Keratinocyte (primary cell): ENCODE results near the gene TMEM184A. TPM values are rescaled to one million over a fixed set of nuclear protein-coding genes. Genes with fewer than 3 reads are reported as not detected.

Experiments used
- DNase-seq: peaks from one replicate; pipeline ENCODE4 v3.0.0-alpha.2; 2011; ENCODE audit warnings: low read depth, missing footprints, low spot score
- FAIRE-seq: peaks from 2 replicates; lab custom pipeline; 2011; peaks lifted over from hg19 to GRCh38; lab: Jason Lieb, UNC
- H2AFZ ChIP-seq: 2 replicates; pipeline ENCODE4 v1.6.0; 2012; ENCODE audit warnings: low read length, control low read depth, inconsistent platforms; ENCODE audit not compliant: control insufficient read depth
- H3K27ac ChIP-seq: 2 replicates; pipeline ENCODE4 v1.5.1; 2011; ENCODE audit warnings: low read length; ENCODE audit not compliant: control insufficient read depth, insufficient read depth
- H3K27me3 ChIP-seq: 3 replicates; pipeline ENCODE4 v1.6.0; 2011; ENCODE audit warnings: low read length; ENCODE audit not compliant: control insufficient read depth, insufficient read depth; ENCODE audit errors: extremely low read depth
- H3K36me3 ChIP-seq, 2 experiments: 2 replicates in 1 of 2; 3 replicates in 1 of 2; pipeline ENCODE4 v1.5.1; 2011; ENCODE audit warnings: low read length in 2 of 2, mild to moderate bottlenecking in 1 of 2; ENCODE audit not compliant: control insufficient read depth in 2 of 2, insufficient read depth in 2 of 2; ENCODE audit errors: extremely low read depth in 1 of 2
- H3K4me1 ChIP-seq: 3 replicates; pipeline ENCODE4 v1.5.1; 2011; ENCODE audit warnings: low read length; ENCODE audit not compliant: control insufficient read depth, insufficient read depth; ENCODE audit errors: extremely low read depth
- H3K4me2 ChIP-seq: 3 replicates; pipeline ENCODE4 v1.6.0; 2011; ENCODE audit warnings: low read depth, low read length; ENCODE audit not compliant: control insufficient read depth, insufficient read depth; ENCODE audit errors: extremely low read depth
- H3K4me3 ChIP-seq, 3 experiments: fragments of 200-600 bp in 1 of 3; sonication (generic) in 1 of 3; 2 replicates in 2 of 3; 3 replicates in 1 of 3; pipeline ENCODE4 v1.5.1; 2011 to 2016; ENCODE audit warnings: low read length in 3 of 3, mild to moderate bottlenecking in 3 of 3, control low read depth in 2 of 3, inconsistent platforms in 1 of 3, low read depth in 1 of 3, mixed read lengths in 1 of 3, mixed run types in 1 of 3, moderate library complexity in 1 of 3; ENCODE audit not compliant: control insufficient read depth in 2 of 3, insufficient read depth in 2 of 3; ENCODE audit errors: extremely low read depth in 1 of 3
- H3K79me2 ChIP-seq: 2 replicates; pipeline ENCODE4 v1.6.0; 2012; ENCODE audit warnings: low read length; ENCODE audit not compliant: control insufficient read depth, insufficient read depth
- H3K9ac ChIP-seq: 3 replicates; pipeline ENCODE4 v1.6.0; 2011; ENCODE audit warnings: low read length; ENCODE audit not compliant: control insufficient read depth, insufficient read depth; ENCODE audit errors: extremely low read depth
- H3K9me1 ChIP-seq: 3 replicates; pipeline ENCODE4 v1.6.0; 2011; ENCODE audit warnings: low read length; ENCODE audit not compliant: control insufficient read depth, insufficient read depth; ENCODE audit errors: extremely low read depth
- H3K9me3 ChIP-seq: 2 replicates; pipeline ENCODE4 v1.5.1; 2012; ENCODE audit warnings: low read depth, low read length; ENCODE audit not compliant: control insufficient read depth
- H4K20me1 ChIP-seq: 3 replicates; pipeline ENCODE4 v1.6.0; 2011; ENCODE audit warnings: low read length; ENCODE audit not compliant: control insufficient read depth, insufficient read depth; ENCODE audit errors: extremely low read depth
- EZH2 ChIP-seq: IDR thresholded peaks from one replicate; pipeline ENCODE4 v1.6.1; 2012; ENCODE audit warnings: inconsistent platforms, mild to moderate bottlenecking, low read length, moderate library complexity
- dilution Hi-C: fragments of 300-500 bp; cut with MboI; formaldehyde crosslinking; loops from one replicate; pipeline ENCODE4 v1.7.0; 2020; ENCODE audit warnings: low sequenced_read_pairs; ENCODE audit not compliant: extremely low pct_ligation_motif_present
- polyA plus RNA-seq, 5 experiments: library from polyadenylated mRNA; depleted of rRNA in 3 of 5; stranded (reverse) in 3 of 5; stranded (forward) in 1 of 5; unstranded in 1 of 5; fragments of >200 nt; gene quantifications; 1 replicate in 1 of 5; 2 replicates in 3 of 5; 3 replicates in 1 of 5; pipeline versions ENCODE4 v1.2.1 to v1.2.3, GENCODE V29; 2011 to 2012; ENCODE audit warnings: missing spikeins in 2 of 5, low read depth in 1 of 5, low replicate concordance in 1 of 5
- TF ChIP-seq, protein P1 (sequence below), 3 experiments: IDR thresholded peaks in 1 of 3; conservative IDR thresholded peaks in 1 of 3; optimal IDR thresholded peaks in 1 of 3; 2 replicates in 2 of 3; 3 replicates in 1 of 3; pipeline versions ENCODE3 to v1.5.1; 2011; ENCODE audit warnings: low read length in 3 of 3, mild to moderate bottlenecking in 3 of 3, moderate library complexity in 2 of 3, control low read depth in 1 of 3, inconsistent platforms in 1 of 3; ENCODE audit not compliant: insufficient read depth in 2 of 3; ENCODE audit errors: extremely low read depth in 1 of 3

The TMEM184A gene
- polyA plus RNA-seq, 1 donor (not counting 4 experiments of a cell fraction or from before 2014, with no cell fraction given), result 2.9 TPM

DNA sequence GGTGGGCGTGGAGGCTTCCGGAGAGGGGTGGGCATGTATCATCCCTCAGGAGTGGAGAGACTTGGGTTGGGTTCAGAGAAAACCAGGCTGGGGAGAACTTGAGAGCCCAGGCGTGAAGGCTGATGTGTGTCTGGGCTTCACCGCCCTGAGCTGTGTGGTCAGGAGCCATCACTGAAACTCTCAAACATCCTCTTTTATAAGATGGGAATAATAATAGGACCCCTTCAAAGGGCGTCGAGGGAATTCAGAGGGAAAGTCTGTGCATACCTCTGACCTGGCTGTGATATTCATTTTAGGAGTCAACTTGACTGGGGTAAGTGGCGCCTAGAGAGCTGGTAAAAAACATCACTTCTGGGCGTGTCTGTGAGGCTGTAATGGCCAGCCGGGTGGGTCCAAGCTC lies 34.9 kb upstream of the TMEM184A start:
- Histone ChIP-seq H3K9ac (no peak overlapping the region), H3K4me3 (no peak overlapping the region), H3K36me3 (no peaks in the 10 kb centered on the region), H2AFZ (no peak overlapping the region), H4K20me1 (peaks cover 3% of the 10 kb centered on the region), H3K4me1 (peaks cover 3% of the 10 kb centered on the region), H3K27me3 (peaks cover 60% of the 10 kb centered on the region), H3K9me3 (peaks cover 5% of the 10 kb centered on the region), H3K27ac (no peak overlapping the region), H3K4me2 (no peak overlapping the region), H3K9me1 (no peaks in the 10 kb centered on the region), H3K79me2 (no peaks in the 10 kb centered on the region)
- DNase-seq, result no peak
- TF ChIP-seq, protein P1, sequence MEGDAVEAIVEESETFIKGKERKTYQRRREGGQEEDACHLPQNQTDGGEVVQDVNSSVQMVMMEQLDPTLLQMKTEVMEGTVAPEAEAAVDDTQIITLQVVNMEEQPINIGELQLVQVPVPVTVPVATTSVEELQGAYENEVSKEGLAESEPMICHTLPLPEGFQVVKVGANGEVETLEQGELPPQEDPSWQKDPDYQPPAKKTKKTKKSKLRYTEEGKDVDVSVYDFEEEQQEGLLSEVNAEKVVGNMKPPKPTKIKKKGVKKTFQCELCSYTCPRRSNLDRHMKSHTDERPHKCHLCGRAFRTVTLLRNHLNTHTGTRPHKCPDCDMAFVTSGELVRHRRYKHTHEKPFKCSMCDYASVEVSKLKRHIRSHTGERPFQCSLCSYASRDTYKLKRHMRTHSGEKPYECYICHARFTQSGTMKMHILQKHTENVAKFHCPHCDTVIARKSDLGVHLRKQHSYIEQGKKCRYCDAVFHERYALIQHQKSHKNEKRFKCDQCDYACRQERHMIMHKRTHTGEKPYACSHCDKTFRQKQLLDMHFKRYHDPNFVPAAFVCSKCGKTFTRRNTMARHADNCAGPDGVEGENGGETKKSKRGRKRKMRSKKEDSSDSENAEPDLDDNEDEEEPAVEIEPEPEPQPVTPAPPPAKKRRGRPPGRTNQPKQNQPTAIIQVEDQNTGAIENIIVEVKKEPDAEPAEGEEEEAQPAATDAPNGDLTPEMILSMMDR (optimal IDR thresholded peaks at IDR 0.05 in 1 of 3, IDR thresholded peaks at IDR 0.05 in 1 of 3, conservative IDR thresholded peaks at IDR 0.05 in 1 of 3; ENCODE audit: extremely low read depth in 1 of 3, insufficient read depth in 2 of 3, low read length in 3 of 3), result no peak
- TF ChIP-seq EZH2, result no peak
- dilution Hi-C loops, result no loop called here
- FAIRE-seq, result no peak

DNA sequence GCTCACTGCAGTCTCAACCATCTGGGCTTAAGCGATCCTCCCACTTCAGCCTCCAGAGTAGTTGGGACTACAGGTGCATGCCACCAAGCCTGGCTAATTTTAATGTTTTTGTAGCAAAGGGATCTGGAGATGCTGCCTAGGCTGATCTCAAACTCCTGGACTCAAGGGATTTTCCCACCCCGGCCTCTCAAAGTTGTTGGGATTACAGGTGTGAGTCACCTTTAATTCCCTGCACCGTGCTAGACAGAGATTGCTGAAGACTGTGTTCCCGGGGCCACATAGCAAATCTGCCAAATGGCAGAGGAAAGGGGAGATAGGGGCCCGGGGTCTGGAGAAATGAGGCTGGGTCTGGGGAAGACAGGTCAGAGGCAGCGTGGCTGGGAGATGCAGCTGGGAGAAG lies 34.5 kb upstream of the TMEM184A start:
- H3K9me3 ChIP-seq, result peaks cover 5% of the 10 kb centered on the region
- no peak overlapping the region for H2AFZ ChIP-seq
- H3K4me2 ChIP-seq, result no peak overlapping the region
- peaks cover 3% of the 10 kb centered on the region for H3K4me1 ChIP-seq
- H3K36me3 ChIP-seq, result no peaks in the 10 kb centered on the region
- dilution Hi-C loops, result no loop called here
- no peak overlapping the region for H3K9ac ChIP-seq
- H3K27ac ChIP-seq, result no peak overlapping the region
- no peaks in the 10 kb centered on the region for H3K79me2 ChIP-seq
- peaks cover 3% of the 10 kb centered on the region for H4K20me1 ChIP-seq
- no peak for TF ChIP-seq EZH2
- TF ChIP-seq, protein P1 (optimal IDR thresholded peaks at IDR 0.05 in 1 of 3, IDR thresholded peaks at IDR 0.05 in 1 of 3, conservative IDR thresholded peaks at IDR 0.05 in 1 of 3; ENCODE audit: extremely low read depth in 1 of 3, insufficient read depth in 2 of 3, low read length in 3 of 3), result no peak
- DNase-seq (no peak), FAIRE-seq (no peak)
- no peaks in the 10 kb centered on the region for H3K9me1 ChIP-seq
- H3K27me3 ChIP-seq, result peaks cover 61% of the 10 kb centered on the region
- H3K4me3 ChIP-seq, result no peak overlapping the region
